DND-41 (cell line): ENCODE measurements around the gene DIRAS1.

Experiments used
- ATAC-seq: fragments of 200-7000 bp; cut with Tn5 transposase; 3 replicates; pipeline ENCODE4 v1.9.1; 2021; ENCODE audit warnings: low read depth; ENCODE audit not compliant: insufficient read depth
- DNase-seq: peaks from one replicate; pipeline ENCODE4 v3.0.0-alpha.2; 2020
- H2AFZ ChIP-seq: 2 replicates; pipeline ENCODE4 v1.6.0; 2012; ENCODE audit warnings: low read depth, low read length
- H3K27ac ChIP-seq: 2 replicates; pipeline ENCODE4 v1.5.1; 2012; ENCODE audit warnings: low read length, inconsistent platforms
- H3K27me3 ChIP-seq: fragments of 200-600 bp; sonication (generic); 2 replicates; pipeline ENCODE4 v1.6.0; 2012; ENCODE audit warnings: low read length, mild to moderate bottlenecking, inconsistent platforms; ENCODE audit not compliant: insufficient read depth, poor library complexity
- H3K36me3 ChIP-seq: 2 replicates; pipeline ENCODE4 v1.5.1; 2012; ENCODE audit warnings: low read length, inconsistent platforms; ENCODE audit not compliant: insufficient read depth
- H3K4me1 ChIP-seq: 2 replicates; pipeline ENCODE4 v1.5.1; 2012; ENCODE audit warnings: mild to moderate bottlenecking, low read length; ENCODE audit not compliant: insufficient read depth
- H3K4me2 ChIP-seq: 2 replicates; pipeline ENCODE4 v1.6.0; 2012; ENCODE audit warnings: mild to moderate bottlenecking, moderate library complexity, low read length, inconsistent platforms; ENCODE audit not compliant: insufficient read depth
- H3K4me3 ChIP-seq, 2 experiments: fragments of 200-600 bp in 1 of 2; shearing (Covaris generic) in 1 of 2; 2 replicates each; pipeline ENCODE4 v1.5.1; 2012 to 2016; ENCODE audit warnings: inconsistent platforms in 2 of 2, low read length in 2 of 2, mild to moderate bottlenecking in 2 of 2, low read depth in 1 of 2, moderate library complexity in 1 of 2
- H3K79me2 ChIP-seq: 2 replicates; pipeline ENCODE4 v1.6.0; 2012; ENCODE audit warnings: low read length, inconsistent platforms; ENCODE audit not compliant: insufficient read depth
- H3K9ac ChIP-seq: 2 replicates; pipeline ENCODE4 v1.6.0; 2012; ENCODE audit warnings: low read depth, mild to moderate bottlenecking, inconsistent platforms, low read length, moderate library complexity
- H3K9me3 ChIP-seq: 2 replicates; pipeline ENCODE4 v1.5.1; 2012; ENCODE audit warnings: low read length, moderate library complexity, mild to moderate bottlenecking, inconsistent platforms; ENCODE audit not compliant: insufficient read depth, severe bottlenecking
- H4K20me1 ChIP-seq: 2 replicates; pipeline ENCODE4 v1.6.0; 2012; ENCODE audit warnings: low read length; ENCODE audit not compliant: insufficient read depth
- CTCF ChIP-seq: IDR thresholded peaks from 2 replicates; pipeline ENCODE4 v1.5.1; 2012; ENCODE audit warnings: borderline replicate concordance, low read length, moderate library complexity, mild to moderate bottlenecking; ENCODE audit not compliant: poor library complexity, severe bottlenecking; ENCODE audit errors: extremely low read depth
- EZH2 ChIP-seq: IDR thresholded peaks from 3 replicates; pipeline ENCODE4 v1.6.1; 2012; ENCODE audit warnings: borderline replicate concordance, low read depth, mild to moderate bottlenecking, moderate library complexity, low read length, inconsistent platforms; ENCODE audit not compliant: severe bottlenecking

The DIRAS1 gene

GRCh38 chr19:2694196-2694595, 27.0 kb downstream of the DIRAS1 start:
- no peak overlapping the region for H3K27ac ChIP-seq
- no peaks in the 10 kb centered on the region for H4K20me1 ChIP-seq
- H3K36me3 ChIP-seq, result no peaks in the 10 kb centered on the region
- no peaks in the 10 kb centered on the region for H3K4me1 ChIP-seq
- H3K79me2 ChIP-seq, result no peaks in the 10 kb centered on the region
- H2AFZ ChIP-seq, result no peak overlapping the region
- H3K9me3 ChIP-seq, result no peaks in the 10 kb centered on the region
- no peak overlapping the region for H3K4me2 ChIP-seq
- DNase-seq, result no peak
- H3K9ac ChIP-seq, result no peak overlapping the region
- TF ChIP-seq CTCF, result no peak
- TF ChIP-seq EZH2, result no peak
- no peak overlapping the region for H3K4me3 ChIP-seq
- ATAC-seq, result no peak
- no peaks in the 10 kb centered on the region for H3K27me3 ChIP-seq

- H4K20me1 ChIP-seq, result no peaks in the 10 kb centered on the region
- H3K4me2 ChIP-seq, result no peak overlapping the region
- no peaks in the 10 kb centered on the region for H3K27me3 ChIP-seq
- H3K9ac ChIP-seq, result no peak overlapping the region
- no peaks in the 10 kb centered on the region for H3K36me3 ChIP-seq
- DNase-seq, result no peak
- ATAC-seq, result no peak
- no peak overlapping the region for H3K4me3 ChIP-seq
- TF ChIP-seq EZH2 (no peak), CTCF (no peak)
- H3K27ac ChIP-seq, result no peak overlapping the region
- H2AFZ ChIP-seq, result no peak overlapping the region
- H3K9me3 ChIP-seq, result no peaks in the 10 kb centered on the region
- no peaks in the 10 kb centered on the region for H3K4me1 ChIP-seq
- H3K79me2 ChIP-seq, result no peaks in the 10 kb centered on the region
Measured at GRCh38 chr19:2693492-2694160, 27.5 kb downstream of the DIRAS1 start.

GRCh38 chr19:2691951-2692350, 29.2 kb downstream of the DIRAS1 start:
- DNase-seq (no peak), ATAC-seq (no peak)
- Histone ChIP-seq H3K79me2 (no peaks in the 10 kb centered on the region), H3K4me2 (no peak overlapping the region), H3K27ac (no peak overlapping the region), H4K20me1 (no peaks in the 10 kb centered on the region), H3K9ac (no peak overlapping the region), H3K9me3 (no peaks in the 10 kb centered on the region), H2AFZ (no peak overlapping the region), H3K4me3 (no peak overlapping the region), H3K4me1 (no peaks in the 10 kb centered on the region), H3K27me3 (no peaks in the 10 kb centered on the region), H3K36me3 (no peaks in the 10 kb centered on the region)
- no peak for TF ChIP-seq CTCF
- TF ChIP-seq EZH2, result no peak
